HUES6 (cell line): ENCODE measurements around the gene KCNH1.

ENCODE experiments used
- H3K27ac ChIP-seq: 2 replicates; pipeline ENCODE4 v1.7.0; 2013; ENCODE audit warnings: low read depth, mild to moderate bottlenecking, low read length, inconsistent platforms
- H3K27me3 ChIP-seq: 2 replicates; pipeline ENCODE4 v1.6.1; 2013; ENCODE audit warnings: low read length; ENCODE audit not compliant: control insufficient read depth, insufficient read depth
- H3K36me3 ChIP-seq: 2 replicates; pipeline ENCODE4 v1.6.1; 2013; ENCODE audit warnings: low read length; ENCODE audit not compliant: control insufficient read depth, insufficient read depth
- H3K4me1 ChIP-seq: 2 replicates; pipeline ENCODE4 v1.6.1; 2013; ENCODE audit warnings: low read length; ENCODE audit not compliant: control insufficient read depth, insufficient read depth
- H3K4me3 ChIP-seq: 2 replicates; pipeline ENCODE4 v1.5.1; 2013; ENCODE audit warnings: low read depth, low read length
- H3K9ac ChIP-seq: one replicate; pipeline ENCODE4 v1.6.1; 2013; ENCODE audit warnings: mild to moderate bottlenecking, low read length
- H3K9me3 ChIP-seq: 2 replicates; pipeline ENCODE4 v1.6.1; 2013; ENCODE audit warnings: low read depth, low read length; ENCODE audit not compliant: control insufficient read depth, insufficient read depth

Gene KCNH1

GRCh38 chr1:211133836-211134669 is at the start of gene KCNH1:
KCNH1 (minus strand) TSS chr1:211134148; CDS start chr1:211133945, 203 bp downstream.
- Histone ChIP-seq H3K27ac (no peak within 1 kb of the TSS), H3K27me3 (peaks cover 39% of the 10 kb centered on the region), H3K9ac (peak within 1 kb of the TSS; percentile 13), H3K9me3 (no peaks in the 10 kb centered on the region), H3K4me3 (peak within 1 kb of the TSS; percentile 69), H3K4me1 (peaks cover 4% of the 10 kb centered on the region; the same call in 1 of the 2 replicates), H3K36me3 (no peaks in the 10 kb centered on the region)

- Histone ChIP-seq H3K27ac (no peak overlapping the region), H3K27me3 (no peaks in the 10 kb centered on the region)
These were observed 48.8 kb upstream of the KCNH1 start for GRCh38 chr1:211182746-211183145.

GRCh38 chr1:211174375-211174774 is 40.4 kb upstream of the KCNH1 start:
- Histone ChIP-seq H3K9me3 (peaks cover 10% of the 10 kb centered on the region), H3K27ac (no peak overlapping the region), H3K4me1 (peaks cover 11% of the 10 kb centered on the region), H3K9ac (no peak overlapping the region), H3K36me3 (no peaks in the 10 kb centered on the region), H3K27me3 (no peaks in the 10 kb centered on the region), H3K4me3 (no peak overlapping the region)

More at GRCh38 chr1:211182746-211183145, 48.8 kb upstream of the KCNH1 start:
- no peaks in the 10 kb centered on the region for H3K4me1 ChIP-seq
- H3K4me3 ChIP-seq: no peak overlapping the region
- no peaks in the 10 kb centered on the region for H3K36me3 ChIP-seq
- no peak overlapping the region for H3K9ac ChIP-seq
- H3K9me3 ChIP-seq: no peaks in the 10 kb centered on the region

GRCh38 chr1:211172657-211173056 is 38.7 kb upstream of the KCNH1 start:
- H3K4me3 ChIP-seq: no peak overlapping the region
- no peak overlapping the region for H3K9ac ChIP-seq
- no peaks in the 10 kb centered on the region for H3K36me3 ChIP-seq
- H3K4me1 ChIP-seq: peaks cover 11% of the 10 kb centered on the region
- H3K9me3 ChIP-seq: peaks cover 25% of the 10 kb centered on the region
- no peaks in the 10 kb centered on the region for H3K27me3 ChIP-seq
- no peak overlapping the region for H3K27ac ChIP-seq

- H3K4me3 ChIP-seq: no peak overlapping the region
- no peak overlapping the region for H3K27ac ChIP-seq
- no peaks in the 10 kb centered on the region for H3K36me3 ChIP-seq
- no peaks in the 10 kb centered on the region for H3K4me1 ChIP-seq
- no peak overlapping the region for H3K9ac ChIP-seq
- H3K27me3 ChIP-seq: no peaks in the 10 kb centered on the region
- peaks cover 30% of the 10 kb centered on the region for H3K9me3 ChIP-seq
These were observed 35.4 kb upstream of the KCNH1 start for GRCh38 chr1:211169353-211169752.

- no peaks in the 10 kb centered on the region for H3K27me3 ChIP-seq
- H3K27ac ChIP-seq: no peak overlapping the region
- H3K4me3 ChIP-seq: no peak overlapping the region
- no peaks in the 10 kb centered on the region for H3K4me1 ChIP-seq
- no peaks in the 10 kb centered on the region for H3K36me3 ChIP-seq
- H3K9me3 ChIP-seq: peaks cover 7% of the 10 kb centered on the region; the same call in 1 of the 2 replicates
- no peak overlapping the region for H3K9ac ChIP-seq
These were observed 24.9 kb upstream of the KCNH1 start for GRCh38 chr1:211158866-211159265.

- H3K36me3 ChIP-seq: no peaks in the 10 kb centered on the region
- peaks cover 7% of the 10 kb centered on the region; the same call in 1 of the 2 replicates for H3K9me3 ChIP-seq
- no peaks in the 10 kb centered on the region for H3K4me1 ChIP-seq
- no peaks in the 10 kb centered on the region for H3K27me3 ChIP-seq
- no peak overlapping the region for H3K9ac ChIP-seq
- no peak overlapping the region for H3K27ac ChIP-seq
- H3K4me3 ChIP-seq: no peak overlapping the region
These were observed 21.1 kb upstream of the KCNH1 start for GRCh38 chr1:211155040-211155439.

- Histone ChIP-seq H3K4me3 (no peak overlapping the region), H3K4me1 (no peaks in the 10 kb centered on the region), H3K9me3 (peaks cover 6% of the 10 kb centered on the region; the same call in 1 of the 2 replicates), H3K36me3 (no peaks in the 10 kb centered on the region), H3K9ac (no peak overlapping the region), H3K27me3 (no peaks in the 10 kb centered on the region), H3K27ac (no peak overlapping the region)
These were observed 20.0 kb upstream of the KCNH1 start for GRCh38 chr1:211153932-211154331.

GRCh38 chr1:211148366-211148765 is 14.4 kb upstream of the KCNH1 start:
- Histone ChIP-seq H3K9me3 (no peaks in the 10 kb centered on the region), H3K4me1 (peaks cover 8% of the 10 kb centered on the region), H3K27ac (no peak overlapping the region), H3K27me3 (no peaks in the 10 kb centered on the region), H3K9ac (no peak overlapping the region), H3K36me3 (no peaks in the 10 kb centered on the region), H3K4me3 (no peak overlapping the region)

GRCh38 chr1:211145944-211146343 is 12.0 kb upstream of the KCNH1 start:
- no peak overlapping the region for H3K4me3 ChIP-seq
- no peak overlapping the region for H3K9ac ChIP-seq
- no peaks in the 10 kb centered on the region for H3K27me3 ChIP-seq
- H3K27ac ChIP-seq: no peak overlapping the region
- no peaks in the 10 kb centered on the region for H3K9me3 ChIP-seq
- H3K4me1 ChIP-seq: peaks cover 8% of the 10 kb centered on the region
- H3K36me3 ChIP-seq: no peaks in the 10 kb centered on the region

GRCh38 chr1:211135342-211135950 is 1.5 kb upstream of the KCNH1 start:
- Histone ChIP-seq H3K27ac (no peak overlapping the region), H3K9me3 (no peaks in the 10 kb centered on the region), H3K4me3 (no peak overlapping the region), H3K27me3 (peaks cover 35% of the 10 kb centered on the region), H3K36me3 (no peaks in the 10 kb centered on the region), H3K9ac (no peak overlapping the region), H3K4me1 (peaks cover 4% of the 10 kb centered on the region; the same call in 1 of the 2 replicates)
